A673 (cell line): Measurements from ENCODE around the gene TRMO. TPM values are rescaled to one million over a fixed set of nuclear protein-coding genes. Genes with fewer than 3 reads are reported as not detected.

Experiments
- BruUV-seq: library from RNA; stranded (reverse); fragments of 400-500 nt; replicated peaks from 2 replicates; lab custom pipeline; 2021; lab: Mats Ljungman, UMichigan
- CTCF ChIA-PET: fragments of 300-600 bp; sonication (Branson Sonifier 250); formaldehyde crosslinking; loops from one replicate; lab custom pipeline; 2022; ENCODE audit warnings: antibody characterized with exemption; lab: Charles Lee
- POLR2A ChIA-PET: fragments of 300-600 bp; sonication (Branson Sonifier 250); formaldehyde crosslinking; loops from one replicate; lab custom pipeline; 2022; ENCODE audit warnings: antibody characterized with exemption; ENCODE audit not compliant: low non-redundant PET; lab: Charles Lee
- DNase-seq: peaks from one replicate; pipeline ENCODE4 v3.0.0-alpha.2; 2015; ENCODE audit warnings: low spot score
- H3K27ac ChIP-seq: fragments of 200-600 bp; sonication (generic); 2 replicates; pipeline ENCODE4 v1.5.1; 2016; ENCODE audit warnings: mixed run types, low read depth, mild to moderate bottlenecking, mixed read lengths, antibody characterized with exemption, low read length; ENCODE audit not compliant: poor library complexity, severe bottlenecking
- H3K27me3 ChIP-seq: fragments of 200-600 bp; sonication (generic); replicated peaks from 2 replicates; pipeline ENCODE4 v1.6.1; 2017; ENCODE audit warnings: mixed run types, low read depth, mild to moderate bottlenecking, mixed read lengths, antibody characterized with exemption, low read length; ENCODE audit not compliant: insufficient read depth, poor library complexity
- H3K36me3 ChIP-seq: fragments of 200-600 bp; sonication (generic); 2 replicates; pipeline ENCODE4 v1.6.1; 2016; ENCODE audit warnings: mixed run types, mild to moderate bottlenecking, mixed read lengths, antibody characterized with exemption, low read length; ENCODE audit not compliant: insufficient read depth, poor library complexity, severe bottlenecking
- H3K4me1 ChIP-seq: fragments of 200-600 bp; sonication (generic); 2 replicates; pipeline ENCODE4 v1.6.1; 2017; ENCODE audit warnings: mixed run types, mild to moderate bottlenecking, mixed read lengths, antibody characterized with exemption, low read length; ENCODE audit not compliant: insufficient read depth, poor library complexity, severe bottlenecking
- H3K4me3 ChIP-seq: fragments of 200-600 bp; sonication (generic); 2 replicates; pipeline ENCODE4 v1.5.1; 2016; ENCODE audit warnings: low read depth, mixed run types, mild to moderate bottlenecking, mixed read lengths, low read length; ENCODE audit not compliant: poor library complexity, severe bottlenecking
- H3K9me3 ChIP-seq: fragments of 200-600 bp; sonication (generic); 2 replicates; pipeline ENCODE4 v1.6.1; 2016; ENCODE audit warnings: mixed run types, low read depth, mild to moderate bottlenecking, mixed read lengths, antibody characterized with exemption, low read length; ENCODE audit not compliant: poor library complexity, severe bottlenecking
- EZH2 ChIP-seq: fragments of 200-600 bp; sonication (generic); IDR thresholded peaks from 2 replicates; pipeline ENCODE4 v1.6.1; 2017; ENCODE audit warnings: borderline replicate concordance, low read depth, mild to moderate bottlenecking, mixed read lengths, antibody characterized with exemption, low read length; ENCODE audit not compliant: poor library complexity, severe bottlenecking
- intact Hi-C: fragments of 100-400 bp; cut with micrococcal nuclease; formaldehyde crosslinking; loops from one replicate; pipeline ENCODE4 v1.10.0; 2022; ENCODE audit not compliant: unreplicated experiment
- total RNA-seq: library from RNA; stranded (reverse); gene quantifications from 2 replicates; pipeline ENCODE4 v1.2.3, GENCODE V29; 2021
- TF ChIP-seq, protein P1 (sequence below): fragments of 300-800, 200-600 bp; sonication (generic); conservative IDR thresholded peaks from 2 replicates; pipeline ENCODE4 v1.5.1; 2017; ENCODE audit warnings: low read depth, mild to moderate bottlenecking, antibody characterized with exemption, low read length, moderate library complexity, mixed read lengths

TRMO gene
- total RNA-seq, 1 experiment from 2014 or later: 8.9 TPM

DNA sequence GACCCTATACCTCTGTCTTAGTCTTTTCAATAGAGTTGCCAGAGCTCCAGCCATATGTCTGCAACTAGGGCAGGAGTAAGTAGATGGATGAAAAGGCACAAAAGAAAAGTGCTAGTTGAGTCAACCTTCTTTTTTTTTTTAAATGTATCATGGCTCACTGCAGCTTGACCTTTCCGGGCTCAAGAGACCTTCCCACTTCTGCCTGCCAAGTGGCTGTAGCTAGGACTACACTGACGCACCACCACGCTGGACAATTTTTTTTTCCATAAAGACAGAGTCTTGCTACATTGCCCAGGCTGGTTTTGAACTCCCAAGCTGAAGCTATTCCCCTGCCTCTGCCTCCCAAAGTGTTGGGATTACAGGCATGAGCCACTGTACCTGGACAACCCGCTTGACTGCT is 42.0 kb downstream of the TRMO start:
- Histone ChIP-seq H3K4me3 (no peak overlapping the region), H3K27me3 (peaks cover 17% of the 10 kb centered on the region), H3K4me1 (no peaks in the 10 kb centered on the region), H3K27ac (no peak overlapping the region), H3K9me3 (no peaks in the 10 kb centered on the region), H3K36me3 (no peaks in the 10 kb centered on the region)
- no TSS peak for BruUV-seq
- TF ChIP-seq, protein P1, sequence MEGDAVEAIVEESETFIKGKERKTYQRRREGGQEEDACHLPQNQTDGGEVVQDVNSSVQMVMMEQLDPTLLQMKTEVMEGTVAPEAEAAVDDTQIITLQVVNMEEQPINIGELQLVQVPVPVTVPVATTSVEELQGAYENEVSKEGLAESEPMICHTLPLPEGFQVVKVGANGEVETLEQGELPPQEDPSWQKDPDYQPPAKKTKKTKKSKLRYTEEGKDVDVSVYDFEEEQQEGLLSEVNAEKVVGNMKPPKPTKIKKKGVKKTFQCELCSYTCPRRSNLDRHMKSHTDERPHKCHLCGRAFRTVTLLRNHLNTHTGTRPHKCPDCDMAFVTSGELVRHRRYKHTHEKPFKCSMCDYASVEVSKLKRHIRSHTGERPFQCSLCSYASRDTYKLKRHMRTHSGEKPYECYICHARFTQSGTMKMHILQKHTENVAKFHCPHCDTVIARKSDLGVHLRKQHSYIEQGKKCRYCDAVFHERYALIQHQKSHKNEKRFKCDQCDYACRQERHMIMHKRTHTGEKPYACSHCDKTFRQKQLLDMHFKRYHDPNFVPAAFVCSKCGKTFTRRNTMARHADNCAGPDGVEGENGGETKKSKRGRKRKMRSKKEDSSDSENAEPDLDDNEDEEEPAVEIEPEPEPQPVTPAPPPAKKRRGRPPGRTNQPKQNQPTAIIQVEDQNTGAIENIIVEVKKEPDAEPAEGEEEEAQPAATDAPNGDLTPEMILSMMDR: no peak
- no peak for TF ChIP-seq EZH2
- intact Hi-C loops: no loop called here
- ChIA-PET CTCF (no interaction called here), POLR2A (no interaction called here)
- no peak for DNase-seq

DNA sequence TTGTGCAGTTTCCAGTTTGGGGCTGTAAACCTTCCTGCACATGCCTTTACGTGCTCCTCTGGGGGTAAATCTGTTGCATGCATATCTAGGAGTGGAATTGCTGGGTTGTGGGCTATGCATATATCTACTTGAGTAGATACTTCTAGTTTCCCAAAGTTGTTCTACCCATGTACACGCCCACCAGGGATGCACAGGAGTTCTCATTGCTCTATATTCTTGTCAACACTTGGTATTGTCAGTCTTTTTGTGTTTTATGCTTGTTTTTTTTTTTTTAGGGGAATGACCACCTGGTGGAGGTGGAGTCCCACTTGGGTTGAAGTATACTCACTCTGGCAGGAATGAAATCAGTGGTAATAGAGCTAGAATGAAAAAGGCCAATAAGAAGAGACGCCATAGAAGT is 46.2 kb downstream of the TRMO start:
- no TSS peak for BruUV-seq
- no peaks in the 10 kb centered on the region for H3K36me3 ChIP-seq
- H3K4me1 ChIP-seq: no peaks in the 10 kb centered on the region
- ChIA-PET CTCF (no interaction called here), POLR2A (no interaction called here)
- intact Hi-C loops: no loop called here
- no peak overlapping the region for H3K27ac ChIP-seq
- no peak overlapping the region for H3K4me3 ChIP-seq
- H3K27me3 ChIP-seq: peaks cover 7% of the 10 kb centered on the region
- H3K9me3 ChIP-seq: no peaks in the 10 kb centered on the region
- no peak for TF ChIP-seq EZH2
- TF ChIP-seq, protein P1: no peak
- DNase-seq: no peak

DNA sequence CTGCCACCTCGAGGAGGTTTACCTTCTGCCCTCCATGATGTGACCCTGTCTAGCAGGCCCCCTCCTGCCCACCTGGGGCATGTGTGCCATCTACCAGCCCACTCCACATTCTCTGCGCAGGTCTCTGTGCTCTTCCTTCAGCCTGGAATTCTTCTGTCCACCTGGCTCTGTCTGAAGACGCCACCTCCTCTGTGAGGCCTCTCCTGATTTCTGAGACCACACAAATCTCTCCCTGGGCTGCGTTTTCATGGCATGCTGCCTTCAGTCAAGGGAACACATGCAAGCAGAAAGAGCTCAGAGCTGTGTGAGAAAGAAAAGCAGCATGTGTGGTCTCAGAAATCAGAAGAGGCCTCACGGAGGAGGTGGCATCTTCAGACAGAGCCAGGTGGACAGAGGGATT is 47.2 kb downstream of the TRMO start:
- no TSS peak for BruUV-seq
- Histone ChIP-seq H3K27ac (no peak overlapping the region), H3K4me1 (no peaks in the 10 kb centered on the region), H3K36me3 (no peaks in the 10 kb centered on the region), H3K9me3 (no peaks in the 10 kb centered on the region), H3K27me3 (peaks cover 15% of the 10 kb centered on the region), H3K4me3 (no peak overlapping the region)
- ChIA-PET CTCF (interaction anchor here (1.4 kb wide), 1 partner anchor 15 kb away, joined by 3 read pairs; no protein-coding TSS in a partner anchor), POLR2A (no interaction called here)
- DNase-seq: no peak
- intact Hi-C loops: no loop called here
- no peak for TF ChIP-seq EZH2
- TF ChIP-seq, protein P1: no peak
